Measurements from ENCODE around the gene FOXN1.

Gene FOXN1

GRCh38 chr17:28526381-28526780 is 20.2 kb downstream of the FOXN1 start:
- no peak for DNase-seq (ENCODE audit: low read depth)

GRCh38 chr17:28527181-28527681 is 21.1 kb downstream of the FOXN1 start:
- DNase-seq (ENCODE audit: low read depth): no peak

- DNase-seq (ENCODE audit: low read depth): no peak
These were observed 21.7 kb downstream of the FOXN1 start for GRCh38 chr17:28527859-28528258.

- no peak for DNase-seq (ENCODE audit: low read depth)
These were observed 22.3 kb downstream of the FOXN1 start for GRCh38 chr17:28528327-28529012.

GRCh38 chr17:28529013-28529400 is 22.9 kb downstream of the FOXN1 start:
- no peak for DNase-seq (ENCODE audit: low read depth)

GRCh38 chr17:28530250-28530649 is 24.1 kb downstream of the FOXN1 start:
- no peak for DNase-seq (ENCODE audit: low read depth)

- DNase-seq (ENCODE audit: low read depth): no peak
These were observed 24.8 kb downstream of the FOXN1 start for GRCh38 chr17:28530926-28531325.

GRCh38 chr17:28532050-28532960 is 26.2 kb downstream of the FOXN1 start:
- DNase-seq (ENCODE audit: low read depth): no peak

- DNase-seq (ENCODE audit: low read depth): no peak
These were observed 27.1 kb downstream of the FOXN1 start for GRCh38 chr17:28533091-28533807.

GRCh38 chr17:28534740-28535375 is 28.7 kb downstream of the FOXN1 start:
- DNase-seq (ENCODE audit: low read depth): no peak

- no peak for DNase-seq (ENCODE audit: low read depth)
These were observed 30.5 kb downstream of the FOXN1 start for GRCh38 chr17:28536532-28537218.

GRCh38 chr17:28537219-28537610 is 31.1 kb downstream of the FOXN1 start:
- no peak for DNase-seq (ENCODE audit: low read depth)

- DNase-seq (ENCODE audit: low read depth): no peak
These were observed 32.2 kb downstream of the FOXN1 start for GRCh38 chr17:28538296-28538895.

- DNase-seq (ENCODE audit: low read depth): no peak
These were observed 34.1 kb downstream of the FOXN1 start for GRCh38 chr17:28540231-28540630.

GRCh38 chr17:28541439-28541838 is 35.3 kb downstream of the FOXN1 start:
- no peak for DNase-seq (ENCODE audit: low read depth)

GRCh38 chr17:28544402-28545140 is 38.4 kb downstream of the FOXN1 start:
- DNase-seq (ENCODE audit: low read depth): no peak

- no peak for DNase-seq (ENCODE audit: low read depth)
These were observed 39.0 kb downstream of the FOXN1 start for GRCh38 chr17:28545141-28545503.

- DNase-seq (ENCODE audit: low read depth): no peak
These were observed 39.8 kb downstream of the FOXN1 start for GRCh38 chr17:28545787-28546415.

GRCh38 chr17:28547096-28547622 is 41.0 kb downstream of the FOXN1 start:
- DNase-seq (ENCODE audit: low read depth): no peak

All from stimulated activated CD8-positive, alpha-beta memory T cell treated with anti-CD3 and anti-CD28 coated beads, Interleukin-12 subunit alpha, Interleukin-12 subunit beta, amount 100 ng/mL, for 1 hour (primary cell).